GM12878 (cell line): Measurements from ENCODE around the gene CCDC87. TPM values are rescaled to one million over a fixed set of nuclear protein-coding genes. Genes with fewer than 3 reads are reported as not detected.
"Not testable (repeated sequence)": the region's sequence is repeated elsewhere in the genome, so short reads cannot be mapped to it uniquely, and the experiment has no call there.

ENCODE experiments used
- ATAC-seq: fragments of 200-7000 bp; cut with Tn5 transposase; 3 replicates; pipeline ENCODE4 v1.9.1; 2020; ENCODE audit warnings: mild to moderate bottlenecking, moderate library complexity
- BruUV-seq: library from RNA; stranded (reverse); fragments of 400-500 nt; replicated peaks from 2 replicates; lab custom pipeline; 2021; lab: Mats Ljungman, UMichigan
- CTCF ChIA-PET: fragments of 300-600 bp; sonication (Branson Sonifier 250); formaldehyde crosslinking; extraction: SDS; loops from one replicate; lab custom pipeline; 2021; ENCODE audit warnings: inconsistent platforms; lab: Yijun Ruan, JAX
- POLR2A ChIA-PET: fragments of 350-600 bp; formaldehyde crosslinking; extraction: SDS; loops from one replicate; lab custom pipeline; 2021; ENCODE audit warnings: inconsistent platforms; lab: Charles Lee
- RAD21 ChIA-PET: fragments of 300-600 bp; sonication (Branson Sonifier 250); formaldehyde crosslinking; loops from one replicate; lab custom pipeline; 2023; ENCODE audit warnings: antibody characterized with exemption; ENCODE audit not compliant: unreplicated experiment; lab: Charles Lee
- SMC1A ChIA-PET: fragments of 300-600 bp; sonication (Branson Sonifier 250); formaldehyde crosslinking; loops from one replicate; lab custom pipeline; 2023; ENCODE audit not compliant: unreplicated experiment, uncharacterized antibody; lab: Charles Lee
- DNase-seq: peaks from one replicate; pipeline ENCODE4 v3.0.0-alpha.2; 2011; ENCODE audit warnings: low read depth, low spot score
- FAIRE-seq: peaks from 3 replicates; lab custom pipeline; 2011; peaks lifted over from hg19 to GRCh38; lab: Jason Lieb, UNC
- H2AFZ ChIP-seq: 2 replicates; pipeline ENCODE4 v1.6.0; 2011; ENCODE audit warnings: low read depth, low read length, control low read depth; ENCODE audit not compliant: control insufficient read depth
- H3K27ac ChIP-seq: 2 replicates; pipeline ENCODE4 v1.5.1; 2011; ENCODE audit warnings: control low read depth; ENCODE audit not compliant: control insufficient read depth, insufficient read depth
- H3K27me3 ChIP-seq, 2 experiments: replicated peaks in 1 of 2; 2 replicates each; pipeline versions ENCODE4 v1.6.0 to v1.6.1; 2011; ENCODE audit warnings: low read length in 1 of 2; ENCODE audit not compliant: control insufficient read depth in 2 of 2, insufficient read depth in 2 of 2
- H3K36me3 ChIP-seq, 2 experiments: 2 replicates each; pipeline ENCODE4 v1.5.1; 2011; ENCODE audit warnings: low read length in 1 of 2; ENCODE audit not compliant: control insufficient read depth in 2 of 2, insufficient read depth in 2 of 2
- H3K4me1 ChIP-seq: 2 replicates; pipeline ENCODE4 v1.6.1; 2011; ENCODE audit warnings: mild to moderate bottlenecking, low read length, moderate library complexity, mixed read lengths; ENCODE audit not compliant: control insufficient read depth, insufficient read depth
- H3K4me2 ChIP-seq: 2 replicates; pipeline ENCODE4 v1.6.0; 2011; ENCODE audit warnings: control low read depth; ENCODE audit not compliant: control insufficient read depth, insufficient read depth
- H3K4me3 ChIP-seq: fragments of 200-600 bp; sonication (generic); 2 replicates; pipeline ENCODE4 v1.5.1; 2016
- H3K79me2 ChIP-seq: 2 replicates; pipeline ENCODE4 v1.6.0; 2011; ENCODE audit warnings: low read length; ENCODE audit not compliant: control insufficient read depth, insufficient read depth
- H3K9ac ChIP-seq: 2 replicates; pipeline ENCODE4 v1.8.0; 2011; ENCODE audit warnings: low read length, control low read depth, mixed read lengths; ENCODE audit not compliant: control insufficient read depth, insufficient read depth
- H3K9me3 ChIP-seq: replicated peaks from 3 replicates; pipeline ENCODE4 v1.5.1; 2011; ENCODE audit warnings: mild to moderate bottlenecking, low read length; ENCODE audit not compliant: control insufficient read depth, insufficient read depth
- H4K20me1 ChIP-seq: 2 replicates; pipeline ENCODE4 v1.6.0; 2011; ENCODE audit not compliant: control insufficient read depth, insufficient read depth
- CHD1 ChIP-seq: IDR thresholded peaks from 2 replicates; pipeline ENCODE4 v1.6.1; 2012; ENCODE audit warnings: low read depth, low read length, improper control_type of control experiment
- EP300 ChIP-seq, 2 experiments: fragments of 150-350 bp in 1 of 2; IDR thresholded peaks; 2 replicates each; pipeline ENCODE4 v1.6.1; 2011 to 2012; ENCODE audit warnings: low read depth in 2 of 2, low read length in 2 of 2, borderline replicate concordance in 1 of 2, improper control_type of control experiment in 1 of 2, inconsistent platforms in 1 of 2; ENCODE audit not compliant: control insufficient read depth in 1 of 2
- ETV6 ChIP-seq, 2 experiments: fragments of 450-650 bp in 1 of 2; IDR thresholded peaks in 1 of 2; conservative IDR thresholded peaks in 1 of 2; 2 replicates each; pipeline ENCODE4 v1.6.1; 2014; ENCODE audit warnings: antibody characterized with exemption in 1 of 2, borderline replicate concordance in 1 of 2, low read depth in 1 of 2, mild to moderate bottlenecking in 1 of 2, moderate library complexity in 1 of 2
- HSF1 ChIP-seq: fragments of 150-350 bp; IDR thresholded peaks from 2 replicates; pipeline ENCODE4 v1.6.1; 2014; ENCODE audit warnings: mild to moderate bottlenecking, low read depth, low read length
- RB1 ChIP-seq: fragments of 450-650 bp; formaldehyde crosslinking; IDR thresholded peaks from 2 replicates; pipeline ENCODE4 v1.6.1; 2017; ENCODE audit warnings: mild to moderate bottlenecking, borderline replicate concordance
- WRNIP1 ChIP-seq: IDR thresholded peaks from 2 replicates; pipeline ENCODE4 v1.6.1; 2011; ENCODE audit warnings: low read depth, low read length, improper control_type of control experiment, borderline replicate concordance
- ZBED1 ChIP-seq: IDR thresholded peaks from 2 replicates; pipeline ENCODE4 v1.6.1; 2016; ENCODE audit warnings: borderline replicate concordance
- ZNF592 ChIP-seq: fragments of 450-650 bp; IDR thresholded peaks from 2 replicates; pipeline ENCODE4 v1.6.1; 2017; ENCODE audit warnings: mild to moderate bottlenecking, moderate library complexity
- ZSCAN29 ChIP-seq: fragments of 450-650 bp; IDR thresholded peaks from 2 replicates; pipeline ENCODE4 v1.6.1; 2017; ENCODE audit warnings: mild to moderate bottlenecking, moderate library complexity
- WGBS: methylation state at CpG from one replicate; pipeline ENCODE4 v1.1.6; 2016; ENCODE audit warnings: low lambda C conversion rate; ENCODE audit not compliant: insufficient replicate concordance, insufficient coverage; ENCODE audit errors: missing lambda C conversion rate; 5-methylcytosine and 5-hydroxymethylcytosine counted together
- in situ Hi-C: fragments of 300-500 bp; cut with MboI; formaldehyde crosslinking; loops from 9 replicates; pipeline ENCODE4 v1.14.3; 2018; ENCODE audit warnings: mixed read lengths
- intact Hi-C: fragments of 100-400 bp; cut with micrococcal nuclease; formaldehyde crosslinking; loops from one replicate; pipeline ENCODE4 v1.14.2; 2022; ENCODE audit not compliant: unreplicated experiment
- polyA plus RNA-seq, 11 experiments: library from polyadenylated mRNA; depleted of rRNA in 4 of 11; unstranded in 6 of 11; stranded (reverse) in 5 of 11; fragments of >200 nt; fragmentation: Nextera tagmentation in 4 of 11; fragmentation: Illumina TruSeq in 1 of 11; extraction: Ambion mirVana in 4 of 11; extraction: Trizol in 1 of 11; gene quantifications; 1 replicate in 1 of 11; 2 replicates in 10 of 11; pipeline versions ENCODE4 v1.2.1 to v1.2.3, GENCODE V29; 2011 to 2016; ENCODE audit warnings: inconsistent platforms in 2 of 11, missing spikeins in 2 of 11, low read depth in 1 of 11
- total RNA-seq, 4 experiments: library from RNA; depleted of rRNA in 3 of 4; stranded (reverse); fragments of >200 nt in 3 of 4; fragmentation: Illumina TruSeq in 1 of 4; extraction: Trizol in 1 of 4; gene quantifications; 2 replicates each; pipeline versions ENCODE4 v1.2.1 to v1.2.3, GENCODE V29; 2013 to 2021

The CCDC87 gene
- total and polyA plus RNA-seq, 10 of the 15 experiments (the other 5 are each of a cell fraction or from before 2014, with no cell fraction given), result 0.02 to 0.17 (median 0.09) TPM; not detected in 3

DNA sequence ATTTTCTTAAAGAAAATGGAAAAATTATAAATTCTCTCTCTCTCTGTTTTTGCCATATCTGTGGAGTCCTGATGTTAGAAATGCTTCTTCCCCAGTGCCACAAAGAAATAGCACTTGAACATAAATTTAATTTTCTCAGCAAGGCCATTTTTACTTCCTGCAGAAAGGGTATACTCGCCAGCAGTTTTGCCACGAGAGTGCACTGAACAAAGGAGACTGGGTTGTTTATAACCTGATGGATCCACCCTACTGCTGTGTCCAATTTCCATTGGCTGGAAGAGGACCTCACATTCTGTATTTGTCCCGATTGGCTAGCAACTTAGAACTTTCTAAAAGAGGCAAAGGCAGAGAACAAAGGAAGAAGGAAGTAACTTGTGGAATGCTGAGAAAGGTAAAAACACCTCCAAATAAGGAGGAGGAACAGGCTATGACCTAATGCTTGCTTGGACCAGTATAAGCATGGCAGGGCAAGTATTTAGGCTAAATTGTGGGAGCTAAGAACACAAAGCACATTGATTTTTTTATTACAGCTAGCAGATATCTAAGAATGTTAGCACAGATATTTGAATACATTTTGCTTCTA is 10.2 kb downstream of the CCDC87 start:
- H3K4me3 ChIP-seq, H3K79me2 ChIP-seq, ATAC-seq, H3K9ac ChIP-seq, BruUV-seq, POLR2A ChIA-PET, RAD21 ChIA-PET, H3K27ac ChIP-seq, H4K20me1 ChIP-seq, H3K27me3 ChIP-seq, FAIRE-seq, in situ Hi-C loops, H3K4me1 ChIP-seq, H3K36me3 ChIP-seq, H3K9me3 ChIP-seq, intact Hi-C loops, H3K4me2 ChIP-seq, H2AFZ ChIP-seq, DNase-seq: not testable (repeated sequence)
- 55% methylated on average over 3 of the region's 3 CpGs for WGBS
- SMC1A ChIA-PET, result interaction anchor here (0.7 kb wide), 1 partner anchor 94 kb away, joined by 3 read pairs; no protein-coding TSS in a partner anchor
- CTCF ChIA-PET, result interaction anchor here (0.7 to 8.3 kb wide), 2 partner anchors 33 to 96 kb away, joined by 3 to 166 read pairs; partner anchors contain the start of gene RBM4B

DNA sequence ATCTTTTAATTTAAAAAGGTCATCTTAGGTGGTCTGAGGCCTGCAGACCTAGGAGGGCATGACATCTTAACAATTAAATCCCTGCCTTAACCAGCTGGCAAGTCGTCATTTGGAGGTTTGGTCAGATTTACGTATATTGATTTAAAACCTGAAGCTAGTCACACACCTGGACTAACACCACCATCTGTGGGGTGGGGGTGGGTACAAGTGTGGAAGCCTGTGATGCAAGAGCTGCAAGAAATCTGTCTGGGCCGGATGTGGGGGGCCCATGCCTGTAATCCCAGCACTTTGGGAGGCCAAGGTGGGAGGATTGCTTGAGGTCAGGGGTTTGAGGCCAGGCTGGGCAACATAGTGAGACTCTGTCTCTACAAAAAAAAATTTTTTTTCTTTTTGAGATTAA is 11.6 kb downstream of the CCDC87 start:
- CTCF ChIA-PET, result interaction anchor here (0.9 to 8.3 kb wide), 6 partner anchors 10 to 249 kb away, joined by 3 to 166 read pairs (median 7); partner anchors contain the start of genes CCDC87, CCS, RBM4 and RBM4B
- TF ChIP-seq CHD1 (no peak), RB1 (no peak), WRNIP1 (no peak), ZSCAN29 (no peak), ZBED1 (no peak), ETV6 (conservative IDR thresholded peaks at IDR 0.05 in 1 of 2, IDR thresholded peaks at IDR 0.05 in 1 of 2; ENCODE audit: borderline replicate concordance in 1 of 2, low read depth in 1 of 2) (no peak), EP300 (IDR thresholded peaks at IDR 0.05; ENCODE audit: borderline replicate concordance in 1 of 2, control insufficient read depth in 1 of 2, low read depth in 2 of 2, low read length in 2 of 2) (no peak), HSF1 (no peak), ZNF592 (no peak)

More for the DNA sequence above, 11.6 kb downstream of the CCDC87 start:
- no TSS peak for BruUV-seq
- H3K27ac ChIP-seq, result no peak overlapping the region
- SMC1A ChIA-PET, result interaction anchor here (1.1 to 5.7 kb wide), 3 partner anchors 11 to 97 kb away, joined by 3 to 74 read pairs (median 6); partner anchors contain the start of genes CCDC87, CCS and RBM4B
- H3K4me3 ChIP-seq, result no peak overlapping the region
- H3K4me2 ChIP-seq, result no peak overlapping the region
- H3K27me3 ChIP-seq, result no peaks in the 10 kb centered on the region
- H3K36me3 ChIP-seq, result no peaks in the 10 kb centered on the region
- POLR2A ChIA-PET, result interaction anchor here (0.6 to 1.5 kb wide), 4 partner anchors 13 to 97 kb away, joined by 3 to 7 read pairs (median 4); partner anchors contain the start of gene RBM4B
- ATAC-seq (no peak), DNase-seq (no peak), FAIRE-seq (no peak)
- no peaks in the 10 kb centered on the region for H3K79me2 ChIP-seq
- H2AFZ ChIP-seq, result no peak overlapping the region
- RAD21 ChIA-PET, result interaction anchor here (0.8 to 1.5 kb wide), 4 partner anchors 30 to 97 kb away, joined by 3 to 14 read pairs (median 4); partner anchors contain the start of gene RBM4B
- no peaks in the 10 kb centered on the region for H4K20me1 ChIP-seq
- in situ Hi-C loops (no loop called here), intact Hi-C loops (no loop called here)
- WGBS, result 30% methylated on average over 3 of the region's 3 CpGs
- H3K4me1 ChIP-seq, result no peaks in the 10 kb centered on the region; the same call in 1 of the 2 replicates
- H3K9me3 ChIP-seq, result peaks cover 2% of the 10 kb centered on the region; the same call in 1 of the 3 replicates
- no peak overlapping the region for H3K9ac ChIP-seq
